Spleen (tissue), 7 donors: ENCODE results near the gene DPYSL4.

Experiments
- POLR2A ChIP-seq, 3 donors: fragments of 450-650 bp; IDR thresholded peaks; one replicate each; pipeline ENCODE4 v1.5.1; 2017; ENCODE audit warnings: antibody characterized with exemption in 3 of 3, mild to moderate bottlenecking in 1 of 3
- TF ChIP-seq, protein P1 (sequence below), 11 experiments: fragments of 200-600 bp in 7 of 11; fragments of 450-650 bp in 4 of 11; sonication (generic) in 4 of 11; IDR thresholded peaks in 8 of 11; conservative IDR thresholded peaks in 3 of 11; 1 replicate in 7 of 11; 2 replicates in 4 of 11; pipeline versions ENCODE4 v1.4.0 to v1.8.0; 2016 to 2021; ENCODE audit warnings: antibody characterized with exemption in 11 of 11, inconsistent platforms in 4 of 11, mild to moderate bottlenecking in 1 of 11
- donor health status: DM: no; HTN: no; CAD: no; lungs with moderate emphysema.
- donor health status: DM: no; HTN: no; CAD: no.
- donor health status: DM: no; HTN: no; CAD: no.

- TF ChIP-seq, protein P1, sequence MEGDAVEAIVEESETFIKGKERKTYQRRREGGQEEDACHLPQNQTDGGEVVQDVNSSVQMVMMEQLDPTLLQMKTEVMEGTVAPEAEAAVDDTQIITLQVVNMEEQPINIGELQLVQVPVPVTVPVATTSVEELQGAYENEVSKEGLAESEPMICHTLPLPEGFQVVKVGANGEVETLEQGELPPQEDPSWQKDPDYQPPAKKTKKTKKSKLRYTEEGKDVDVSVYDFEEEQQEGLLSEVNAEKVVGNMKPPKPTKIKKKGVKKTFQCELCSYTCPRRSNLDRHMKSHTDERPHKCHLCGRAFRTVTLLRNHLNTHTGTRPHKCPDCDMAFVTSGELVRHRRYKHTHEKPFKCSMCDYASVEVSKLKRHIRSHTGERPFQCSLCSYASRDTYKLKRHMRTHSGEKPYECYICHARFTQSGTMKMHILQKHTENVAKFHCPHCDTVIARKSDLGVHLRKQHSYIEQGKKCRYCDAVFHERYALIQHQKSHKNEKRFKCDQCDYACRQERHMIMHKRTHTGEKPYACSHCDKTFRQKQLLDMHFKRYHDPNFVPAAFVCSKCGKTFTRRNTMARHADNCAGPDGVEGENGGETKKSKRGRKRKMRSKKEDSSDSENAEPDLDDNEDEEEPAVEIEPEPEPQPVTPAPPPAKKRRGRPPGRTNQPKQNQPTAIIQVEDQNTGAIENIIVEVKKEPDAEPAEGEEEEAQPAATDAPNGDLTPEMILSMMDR (IDR thresholded peaks at IDR 0.05 in 8 of 11, conservative IDR thresholded peaks at IDR 0.05 in 3 of 11) = no peak
- no peak for TF ChIP-seq POLR2A (IDR thresholded peaks at IDR 0.05)
Observed at GRCh38 chr10:132212816-132213215, 26.1 kb downstream of the DPYSL4 start.
